ENCODE data around the gene IGSF3.
"Not testable (repeated sequence)": the region's sequence is repeated elsewhere in the genome, so short reads cannot be mapped to it uniquely, and the experiment has no call there.

Gene IGSF3

GRCh38 chr1:116595065-116595840, 72.3 kb downstream of the IGSF3 start:
- H3K27ac Mint-ChIP-seq; H3K4me3 Mint-ChIP-seq; H3K9me3 Mint-ChIP-seq; H3K27me3 Mint-ChIP-seq (ENCODE audit: low read depth); H3K36me3 Mint-ChIP-seq (ENCODE audit: low read depth): not testable (repeated sequence)
- peaks cover 15% of the 10 kb centered on the region for H3K4me1 Mint-ChIP-seq
- TF ChIP-seq, protein P1, sequence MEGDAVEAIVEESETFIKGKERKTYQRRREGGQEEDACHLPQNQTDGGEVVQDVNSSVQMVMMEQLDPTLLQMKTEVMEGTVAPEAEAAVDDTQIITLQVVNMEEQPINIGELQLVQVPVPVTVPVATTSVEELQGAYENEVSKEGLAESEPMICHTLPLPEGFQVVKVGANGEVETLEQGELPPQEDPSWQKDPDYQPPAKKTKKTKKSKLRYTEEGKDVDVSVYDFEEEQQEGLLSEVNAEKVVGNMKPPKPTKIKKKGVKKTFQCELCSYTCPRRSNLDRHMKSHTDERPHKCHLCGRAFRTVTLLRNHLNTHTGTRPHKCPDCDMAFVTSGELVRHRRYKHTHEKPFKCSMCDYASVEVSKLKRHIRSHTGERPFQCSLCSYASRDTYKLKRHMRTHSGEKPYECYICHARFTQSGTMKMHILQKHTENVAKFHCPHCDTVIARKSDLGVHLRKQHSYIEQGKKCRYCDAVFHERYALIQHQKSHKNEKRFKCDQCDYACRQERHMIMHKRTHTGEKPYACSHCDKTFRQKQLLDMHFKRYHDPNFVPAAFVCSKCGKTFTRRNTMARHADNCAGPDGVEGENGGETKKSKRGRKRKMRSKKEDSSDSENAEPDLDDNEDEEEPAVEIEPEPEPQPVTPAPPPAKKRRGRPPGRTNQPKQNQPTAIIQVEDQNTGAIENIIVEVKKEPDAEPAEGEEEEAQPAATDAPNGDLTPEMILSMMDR (IDR thresholded peaks at IDR 0.05; ENCODE audit: unreplicated experiment in 3 of 3) = peak in 1 of 3 experiments; percentile 27

DNA sequence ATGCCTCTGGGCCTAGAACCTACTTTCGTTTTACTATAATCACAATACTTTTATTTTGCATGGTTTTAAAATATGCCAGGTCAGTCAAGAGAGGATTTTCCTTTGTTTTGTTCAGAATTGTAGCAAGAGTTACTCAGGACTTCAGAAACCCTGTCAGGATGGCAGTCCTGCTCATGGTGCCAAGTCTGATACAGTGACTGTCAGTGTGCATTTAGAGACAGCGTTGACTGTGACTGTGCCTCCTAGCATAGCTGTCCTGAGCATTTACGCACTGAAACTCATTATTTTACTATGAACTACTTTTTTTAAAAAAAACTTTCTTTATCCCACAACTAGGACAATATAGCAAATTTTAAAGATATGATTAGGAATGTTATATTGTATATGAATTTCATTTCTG, 73.6 kb downstream of the IGSF3 start:
- H3K9me3 Mint-ChIP-seq; H3K27ac Mint-ChIP-seq; H3K4me3 Mint-ChIP-seq; H3K36me3 Mint-ChIP-seq (ENCODE audit: low read depth); H3K27me3 Mint-ChIP-seq (ENCODE audit: low read depth): not testable (repeated sequence)
- peaks cover 19% of the 10 kb centered on the region for H3K4me1 Mint-ChIP-seq

DNA sequence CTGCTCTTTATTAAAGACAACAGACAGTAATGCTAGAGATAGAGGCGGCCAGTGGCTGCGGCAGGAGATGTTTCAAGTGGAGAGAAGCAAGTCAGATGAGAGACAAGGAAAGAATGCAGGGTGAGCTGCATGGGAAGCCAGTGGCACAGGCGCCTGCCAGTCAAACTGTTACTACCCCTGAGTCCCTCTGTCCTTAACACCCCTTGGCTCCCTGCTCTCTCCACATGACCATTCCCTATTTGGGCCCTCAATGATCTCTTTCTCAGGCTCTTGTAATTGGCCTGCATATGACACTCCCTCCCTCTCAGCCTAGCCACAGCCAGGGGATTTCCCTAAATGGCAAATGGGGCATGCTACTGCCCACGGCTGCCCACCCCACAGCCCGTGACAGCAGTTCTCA, 74.1 kb downstream of the IGSF3 start:
- H3K4me1 Mint-ChIP-seq = peaks cover 19% of the 10 kb centered on the region
- H3K27ac Mint-ChIP-seq; H3K4me3 Mint-ChIP-seq; H3K36me3 Mint-ChIP-seq (ENCODE audit: low read depth); H3K9me3 Mint-ChIP-seq; H3K27me3 Mint-ChIP-seq (ENCODE audit: low read depth): not testable (repeated sequence)

DNA sequence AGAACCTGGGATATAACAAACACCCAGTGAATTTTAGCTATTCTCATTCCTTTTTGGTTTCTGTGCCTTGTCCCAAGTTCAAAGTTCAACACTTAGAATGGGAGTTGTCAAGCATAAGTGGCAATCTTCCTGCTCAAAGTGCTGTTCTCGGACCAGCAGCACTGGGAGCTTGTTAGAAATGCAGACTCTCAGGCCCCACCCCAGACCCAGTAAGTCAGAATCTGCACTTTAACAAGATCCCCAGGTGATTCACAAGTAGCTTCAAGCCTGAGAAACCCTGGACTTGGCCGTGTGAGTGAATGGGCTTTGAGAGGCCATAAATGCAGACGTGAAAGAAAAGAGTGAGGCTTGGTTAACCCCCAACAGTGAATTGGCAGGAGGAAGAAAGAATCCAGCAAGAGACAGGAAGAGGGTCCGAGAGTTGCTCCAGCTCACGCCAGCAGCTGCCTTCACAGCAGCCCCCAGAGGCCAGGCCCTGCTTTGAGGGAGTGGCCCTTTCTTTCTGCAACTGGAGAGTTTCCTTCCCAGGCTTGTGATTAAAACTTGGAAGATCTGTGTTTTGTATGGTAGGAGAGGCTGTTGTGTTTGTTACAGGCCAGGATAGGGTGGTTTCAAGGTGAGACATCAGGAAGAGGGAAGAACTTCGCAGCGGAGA, 75.5 kb downstream of the IGSF3 start:
- not testable (repeated sequence) for H3K9me3 Mint-ChIP-seq; H3K4me3 Mint-ChIP-seq; H3K27me3 Mint-ChIP-seq (ENCODE audit: low read depth); H3K36me3 Mint-ChIP-seq (ENCODE audit: low read depth)
- Mint-ChIP-seq H3K4me1 (peaks cover 26% of the 10 kb centered on the region), H3K27ac (peak overlapping the region; percentile 57 to 83 (median 64))

- peak overlapping the region in 1 of 3 experiments; percentile 81 for H3K27ac Mint-ChIP-seq
- not testable (repeated sequence) for H3K36me3 Mint-ChIP-seq (ENCODE audit: low read depth); H3K27me3 Mint-ChIP-seq (ENCODE audit: low read depth); H3K4me3 Mint-ChIP-seq; H3K9me3 Mint-ChIP-seq
- peaks cover 32% of the 10 kb centered on the region for H3K4me1 Mint-ChIP-seq
These were observed 76.3 kb downstream of the IGSF3 start for GRCh38 chr1:116591006-116591950.

- not testable (repeated sequence) for H3K9me3 Mint-ChIP-seq; H3K27me3 Mint-ChIP-seq (ENCODE audit: low read depth); H3K27ac Mint-ChIP-seq; H3K36me3 Mint-ChIP-seq (ENCODE audit: low read depth); H3K4me3 Mint-ChIP-seq
- H3K4me1 Mint-ChIP-seq = peaks cover 34% of the 10 kb centered on the region
These were observed 77.1 kb downstream of the IGSF3 start for GRCh38 chr1:116590359-116591005.

GRCh38 chr1:116589101-116589735, 78.3 kb downstream of the IGSF3 start:
- peaks cover 34% of the 10 kb centered on the region for H3K4me1 Mint-ChIP-seq
- peak overlapping the region in 1 of 3 experiments; percentile 10 for H3K27ac Mint-ChIP-seq
- not testable (repeated sequence) for H3K9me3 Mint-ChIP-seq; H3K36me3 Mint-ChIP-seq (ENCODE audit: low read depth); H3K4me3 Mint-ChIP-seq; H3K27me3 Mint-ChIP-seq (ENCODE audit: low read depth)

- TF ChIP-seq, protein P1 (IDR thresholded peaks at IDR 0.05; ENCODE audit: unreplicated experiment in 3 of 3) = no peak
- Mint-ChIP-seq H3K27me3 (ENCODE audit: low read depth) (peaks cover 8% of the 10 kb centered on the region), H3K27ac (no peak overlapping the region), H3K9me3 (no peaks in the 10 kb centered on the region), H3K4me1 (peaks cover 32% of the 10 kb centered on the region), H3K36me3 (ENCODE audit: low read depth) (no peaks in the 10 kb centered on the region), H3K4me3 (no peak overlapping the region)
These were observed 79.9 kb downstream of the IGSF3 start for GRCh38 chr1:116587501-116588227.

All from nephron (organoid).